ENCODE measurements around the gene DAGLA.
"Not testable (repeated sequence)": the region's sequence is repeated elsewhere in the genome, so short reads cannot be mapped to it uniquely, and the experiment has no call there.

DAGLA gene

GRCh38 chr11:61679893-61680621 lies at the start of gene DAGLA:
TSS of gene DAGLA (plus strand) at chr11:61680391. CDS start at chr11:61720156, 39,765 bp downstream.
- peak; percentile 82 for DNase-seq

- DNase-seq: no peak
These were observed 48.1 kb upstream of the DAGLA start for GRCh38 chr11:61632096-61632495.

GRCh38 chr11:61635304-61635703 lies 44.9 kb upstream of the DAGLA start:
- DNase-seq: no peak

GRCh38 chr11:61635787-61636186 lies 44.4 kb upstream of the DAGLA start:
- DNase-seq: no peak

- no peak for DNase-seq
These were observed 43.5 kb upstream of the DAGLA start for GRCh38 chr11:61636676-61637075.

GRCh38 chr11:61637277-61637676 lies 42.9 kb upstream of the DAGLA start:
- DNase-seq: no peak

GRCh38 chr11:61639816-61640443 lies 40.3 kb upstream of the DAGLA start:
- no peak for DNase-seq

GRCh38 chr11:61642162-61642561 lies 38.0 kb upstream of the DAGLA start:
- DNase-seq: no peak

GRCh38 chr11:61645179-61645868 lies 34.9 kb upstream of the DAGLA start:
- no peak for DNase-seq

GRCh38 chr11:61647529-61647928 lies 32.7 kb upstream of the DAGLA start:
- DNase-seq: no peak

- DNase-seq: no peak
These were observed 29.2 kb upstream of the DAGLA start for GRCh38 chr11:61650781-61651571.

- no peak for DNase-seq
These were observed 28.1 kb upstream of the DAGLA start for GRCh38 chr11:61652135-61652534.

GRCh38 chr11:61654397-61654829 lies 25.8 kb upstream of the DAGLA start:
- DNase-seq: no peak

- not testable (repeated sequence) for DNase-seq
These were observed 24.7 kb upstream of the DAGLA start for GRCh38 chr11:61655266-61656159.

- DNase-seq: no peak
These were observed 23.7 kb upstream of the DAGLA start for GRCh38 chr11:61656347-61657077.

GRCh38 chr11:61657566-61658290 lies 22.5 kb upstream of the DAGLA start:
- no peak for DNase-seq

- no peak for DNase-seq
These were observed 20.6 kb upstream of the DAGLA start for GRCh38 chr11:61659413-61660196.

GRCh38 chr11:61660997-61661396 lies 19.2 kb upstream of the DAGLA start:
- not testable (repeated sequence) for DNase-seq

- DNase-seq: no peak
These were observed 13.4 kb upstream of the DAGLA start for GRCh38 chr11:61666684-61667297.

All from CD4-positive, alpha-beta T cell treated with Interleukin-17A for 4 hours (primary cell).